IPS-NIHi11 (cell line): ENCODE measurements around the gene FCRL6.

Experiments
- DNase-seq: peaks from one replicate; pipeline ENCODE4 v3.0.0; 2012; ENCODE audit warnings: mixed read lengths, low spot score

Gene FCRL6, protein sequence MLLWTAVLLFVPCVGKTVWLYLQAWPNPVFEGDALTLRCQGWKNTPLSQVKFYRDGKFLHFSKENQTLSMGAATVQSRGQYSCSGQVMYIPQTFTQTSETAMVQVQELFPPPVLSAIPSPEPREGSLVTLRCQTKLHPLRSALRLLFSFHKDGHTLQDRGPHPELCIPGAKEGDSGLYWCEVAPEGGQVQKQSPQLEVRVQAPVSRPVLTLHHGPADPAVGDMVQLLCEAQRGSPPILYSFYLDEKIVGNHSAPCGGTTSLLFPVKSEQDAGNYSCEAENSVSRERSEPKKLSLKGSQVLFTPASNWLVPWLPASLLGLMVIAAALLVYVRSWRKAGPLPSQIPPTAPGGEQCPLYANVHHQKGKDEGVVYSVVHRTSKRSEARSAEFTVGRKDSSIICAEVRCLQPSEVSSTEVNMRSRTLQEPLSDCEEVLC

DNA sequence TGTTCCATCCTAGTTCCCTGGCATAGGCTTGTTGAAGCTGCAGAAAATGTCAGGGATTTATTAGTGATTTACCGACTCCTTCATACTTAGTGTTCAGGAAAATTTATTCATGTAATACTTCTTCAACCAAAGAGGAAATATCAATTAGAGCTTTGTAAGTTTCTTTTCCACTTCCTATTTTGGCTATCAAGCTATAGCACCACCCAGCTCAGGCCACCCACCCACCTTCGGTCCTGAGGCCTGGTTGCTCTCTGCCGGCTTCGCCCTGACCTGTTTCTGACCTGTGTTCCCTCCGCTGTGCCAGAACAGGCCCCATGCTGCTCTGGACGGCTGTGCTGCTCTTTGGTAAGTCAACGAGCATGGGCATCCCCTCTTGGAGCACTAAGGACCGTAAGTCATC is at the start of gene FCRL6:
Gene FCRL6 (plus strand): TSS at position 250 of the 400 bp plus-strand sequence. CDS start 65 bp downstream, at position 315.
- DNase-seq, result no peak

DNA sequence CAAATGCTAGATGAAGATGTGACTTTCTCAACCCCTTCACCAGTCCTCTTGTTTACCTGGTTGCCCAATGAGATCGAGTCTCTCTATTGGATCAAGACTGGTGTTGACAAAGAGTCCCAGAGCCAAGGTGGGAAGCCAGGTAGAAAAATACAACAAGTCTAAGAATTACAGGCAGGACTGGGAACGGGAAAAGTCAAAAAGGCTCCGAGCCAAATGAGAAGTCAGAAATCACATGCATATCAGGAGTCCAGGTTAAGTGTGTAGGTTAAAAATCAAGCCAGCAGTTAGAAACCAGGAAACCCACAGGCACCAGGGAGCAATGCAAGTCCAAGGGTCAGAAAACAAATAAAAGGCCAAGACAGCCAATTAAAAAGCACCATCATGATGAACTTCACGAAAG is 48.8 kb upstream of the FCRL6 start:
- no peak for DNase-seq

DNA sequence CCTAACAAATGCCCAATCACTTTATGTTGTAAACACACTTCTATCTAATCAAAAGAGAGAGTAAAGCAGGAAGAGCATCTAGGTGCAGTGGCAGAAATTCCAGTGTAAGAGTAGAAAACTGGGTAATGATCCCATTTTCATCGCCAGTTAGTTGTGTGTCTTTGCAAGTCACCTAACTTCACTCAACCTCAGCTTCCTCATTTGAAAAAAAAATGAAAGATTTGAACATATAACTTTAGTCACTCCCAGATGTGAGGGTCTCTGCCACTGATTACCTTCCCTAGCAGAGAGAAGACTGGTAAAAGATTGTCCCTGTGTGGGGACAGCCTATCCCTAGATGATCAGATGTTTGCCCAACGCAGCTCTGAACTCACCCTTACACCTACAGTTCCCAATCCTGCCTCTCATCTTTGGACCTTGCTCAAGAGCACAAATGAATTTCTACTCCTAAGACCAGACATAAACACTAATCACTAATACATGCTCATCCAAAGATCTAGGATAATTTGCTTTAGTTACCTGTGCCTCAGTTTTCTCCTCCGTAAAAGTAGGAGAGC is 46.6 kb upstream of the FCRL6 start:
- DNase-seq, result no peak

DNA sequence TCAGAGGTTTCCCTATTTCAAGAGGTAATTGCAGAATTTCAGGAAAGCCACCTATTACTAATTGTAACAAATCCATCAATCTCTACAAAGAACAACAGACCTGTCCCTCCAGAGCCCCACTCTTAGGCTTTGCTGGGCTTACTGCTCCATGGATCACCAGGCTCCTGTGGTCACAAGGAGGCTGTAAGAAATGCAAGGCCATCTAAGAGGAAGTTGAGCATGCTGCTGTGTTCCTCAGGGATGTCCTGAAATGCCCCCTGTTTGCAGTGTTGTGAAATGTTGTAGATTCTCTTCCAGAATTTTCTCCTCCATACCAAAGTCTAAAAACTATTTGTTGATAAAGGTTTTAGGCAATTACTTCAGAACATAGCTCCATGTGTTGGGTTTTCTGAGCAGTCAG is 45.8 kb upstream of the FCRL6 start:
- no peak for DNase-seq

DNA sequence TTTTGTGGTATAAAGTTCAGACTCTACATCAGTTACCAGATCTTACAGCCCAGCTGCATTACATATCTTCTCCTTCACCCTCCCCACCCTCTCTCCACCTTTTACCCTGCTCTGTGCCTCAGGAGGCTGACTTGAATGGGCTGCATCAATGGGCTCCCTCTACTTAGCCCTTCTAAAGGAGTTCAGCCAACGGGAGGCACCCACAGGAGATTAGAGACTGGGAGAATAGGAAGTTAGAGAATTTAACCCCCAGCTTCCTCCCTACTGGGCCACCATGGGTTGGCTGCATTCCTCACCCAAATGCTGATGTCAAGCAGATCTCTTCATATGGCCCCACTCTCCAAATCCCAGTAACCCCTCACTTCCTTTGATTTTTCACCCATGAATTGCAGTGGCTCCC is 38.5 kb upstream of the FCRL6 start:
- peak; percentile 17 for DNase-seq

DNA sequence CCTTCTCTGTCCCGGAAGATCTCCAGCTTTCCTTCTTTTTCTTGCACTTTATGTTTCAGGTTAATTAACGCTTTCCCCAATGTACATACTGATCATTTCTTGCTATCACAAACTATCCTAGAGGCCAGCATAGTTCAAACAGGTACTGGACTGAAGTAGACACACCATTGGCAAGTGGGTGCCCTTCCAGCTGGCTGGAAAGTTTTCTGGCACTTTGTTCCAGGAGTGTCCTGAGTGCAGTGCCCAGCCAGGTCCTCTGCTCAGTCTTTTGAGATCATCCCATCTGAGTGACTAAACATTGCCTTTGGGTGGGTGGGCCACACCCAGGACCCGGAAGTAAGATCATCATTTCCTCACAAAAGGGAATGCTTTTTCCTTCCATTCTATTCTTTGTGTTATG is 36.4 kb upstream of the FCRL6 start:
- DNase-seq, result no peak

DNA sequence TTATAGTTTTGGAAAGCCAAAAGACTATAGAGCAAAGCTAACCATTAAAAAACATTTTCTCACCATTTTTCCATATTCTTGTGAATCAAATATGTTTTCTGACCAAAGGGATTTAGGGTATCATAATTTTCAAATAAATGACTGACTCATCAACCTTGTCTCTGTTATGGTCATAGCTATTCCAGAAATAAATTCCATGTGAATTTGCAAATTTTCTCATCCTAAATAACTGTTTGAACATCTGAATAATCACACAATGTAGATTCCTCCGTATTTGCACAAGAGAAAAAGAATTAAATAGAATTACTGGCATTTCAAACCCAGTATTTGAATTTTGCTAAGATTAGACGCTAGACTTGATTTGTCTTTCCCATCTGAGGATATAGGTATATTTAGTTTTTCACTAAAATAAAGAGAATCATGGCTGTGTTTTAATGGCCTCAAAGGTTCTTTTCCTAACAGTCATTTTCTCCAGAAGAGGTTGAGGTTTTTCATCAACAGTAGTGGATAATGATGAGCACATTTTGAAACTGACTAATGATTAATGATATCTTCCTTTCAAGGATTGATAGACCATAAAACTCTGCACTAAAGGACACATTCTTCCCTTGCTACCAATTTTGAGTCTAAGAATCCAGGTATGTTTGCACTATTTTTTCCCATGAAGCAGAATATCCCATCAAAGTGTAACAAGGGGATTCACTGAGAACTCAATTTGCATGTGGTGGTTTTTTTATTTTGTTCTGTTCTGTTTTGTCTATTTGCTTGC is 30.8 kb upstream of the FCRL6 start:
- DNase-seq, result no peak

DNA sequence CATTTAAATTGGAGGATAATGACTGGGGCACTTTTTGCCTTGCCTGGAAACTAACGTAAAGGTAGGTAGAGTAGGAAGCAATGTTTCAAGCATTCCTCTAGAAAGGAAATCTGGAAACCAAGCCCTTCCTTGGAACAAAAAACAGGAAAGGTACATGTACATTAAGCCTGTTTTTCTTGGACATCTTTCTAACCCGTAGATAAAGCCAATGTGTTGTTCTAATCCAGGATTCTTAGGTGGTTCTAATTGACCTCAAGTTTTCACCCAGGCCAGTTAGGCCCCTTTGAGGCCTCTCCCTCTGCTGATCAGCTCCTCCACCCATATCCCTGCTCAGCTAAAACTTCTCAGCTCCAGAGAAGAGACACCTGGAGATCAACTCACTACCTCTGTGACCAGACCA is 27.7 kb upstream of the FCRL6 start:
- no peak for DNase-seq

DNA sequence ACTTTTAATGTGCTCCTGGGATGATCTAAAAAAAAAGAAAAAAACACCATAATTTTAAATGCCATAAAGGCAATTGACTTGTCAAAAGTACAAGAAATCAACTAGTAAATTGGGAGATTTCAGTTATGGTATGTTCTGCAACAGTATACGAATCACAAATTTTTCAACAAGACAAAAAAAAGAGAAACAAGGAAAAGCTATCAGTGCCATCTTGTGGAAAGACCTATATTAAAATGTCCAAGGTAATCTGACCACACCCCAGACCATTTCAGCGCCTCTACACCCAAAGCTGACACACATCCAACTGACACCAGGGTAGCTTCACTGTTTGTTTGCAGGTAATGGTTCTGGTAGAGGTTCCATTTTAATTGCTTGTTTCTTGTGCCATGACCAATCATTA is 26.4 kb upstream of the FCRL6 start:
- DNase-seq, result no peak

DNA sequence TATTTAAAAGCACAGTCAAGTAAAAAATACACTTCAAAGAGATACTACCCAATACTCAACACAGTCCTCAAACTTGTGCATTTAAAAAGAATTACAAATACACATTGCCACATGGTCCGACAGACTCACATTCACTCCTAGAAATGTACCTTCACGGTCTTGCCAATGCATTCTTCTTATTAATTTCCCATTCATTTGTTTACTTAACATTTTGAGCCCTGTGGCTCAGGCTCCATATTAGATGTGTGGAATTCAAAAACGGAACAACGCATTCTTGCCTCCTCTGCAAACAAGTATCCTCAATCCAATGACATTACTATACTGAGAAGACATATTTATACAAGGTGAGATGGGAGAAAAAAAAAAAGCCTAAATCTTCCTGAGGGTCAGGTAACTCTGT is 23.9 kb upstream of the FCRL6 start:
- no peak for DNase-seq

DNA sequence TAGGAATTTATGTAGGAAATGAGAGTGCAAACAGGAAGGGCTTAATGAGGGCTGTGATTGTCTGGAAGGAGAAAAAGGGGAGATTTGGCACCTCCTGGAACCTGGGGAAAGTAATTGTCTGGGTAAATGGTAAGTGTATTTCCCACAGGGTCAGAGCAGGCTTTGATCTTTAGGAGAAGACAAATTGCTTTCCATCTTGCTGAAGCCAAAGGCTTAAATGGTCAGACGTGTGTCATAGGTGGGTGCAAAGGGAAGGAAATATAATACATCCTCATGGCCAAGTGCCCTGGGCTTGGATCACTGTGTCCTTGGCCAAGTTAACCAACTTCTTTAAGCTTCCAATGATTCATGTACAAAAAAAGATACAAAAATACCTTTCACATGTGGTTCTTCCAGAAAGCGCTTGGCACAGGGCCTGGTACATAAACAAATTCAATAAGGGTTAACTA is 22.7 kb upstream of the FCRL6 start:
- no peak for DNase-seq

DNA sequence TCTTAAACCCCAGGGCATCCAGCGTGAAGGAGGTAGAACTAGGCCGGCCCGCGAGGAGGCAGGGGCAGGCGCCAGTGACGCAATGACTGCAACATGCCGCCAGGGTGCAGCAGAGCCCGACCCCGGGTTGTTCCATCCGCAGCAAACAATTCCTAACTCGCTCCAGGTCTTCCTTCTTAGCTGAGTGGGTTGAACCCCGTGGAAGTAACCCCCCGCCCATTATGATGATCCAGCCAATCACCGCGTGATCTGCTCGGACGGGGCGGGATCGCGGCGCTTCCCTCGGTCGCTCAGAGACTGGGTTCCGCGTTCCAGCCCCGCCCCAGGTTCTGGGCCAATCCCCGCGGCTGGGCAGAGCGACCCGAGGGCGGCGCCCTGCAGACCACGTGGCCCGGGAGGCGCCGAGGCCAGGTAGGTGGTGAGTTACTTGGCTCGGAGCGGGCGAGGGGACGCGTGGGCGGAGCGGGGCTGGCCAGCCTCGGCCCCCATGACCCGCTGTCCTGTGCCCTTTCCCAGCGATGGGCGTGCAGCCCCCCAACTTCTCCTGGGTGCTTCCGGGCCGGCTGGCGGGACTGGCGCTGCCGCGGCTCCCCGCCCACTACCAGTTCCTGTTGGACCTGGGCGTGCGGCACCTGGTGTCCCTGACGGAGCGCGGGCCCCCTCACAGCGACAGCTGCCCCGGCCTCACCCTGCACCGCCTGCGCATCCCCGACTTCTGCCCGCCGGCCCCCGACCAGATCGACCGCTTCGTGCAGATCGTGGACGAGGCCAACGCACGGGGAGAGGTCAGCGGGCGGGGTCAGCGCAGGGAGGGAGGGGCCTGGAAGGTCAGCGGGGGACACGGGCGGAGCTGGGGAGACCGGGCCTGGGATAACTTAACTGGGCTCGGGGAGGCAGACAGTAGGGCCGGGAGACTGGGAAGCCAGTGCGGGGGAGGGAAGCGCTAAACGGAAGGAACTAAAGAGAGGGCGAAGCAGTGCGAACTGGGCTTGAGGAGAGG is 21.3 kb upstream of the FCRL6 start, which contains the start of gene DUSP23:
Gene DUSP23 (plus strand): TSS at position 380 of the 1,000 bp plus-strand sequence. CDS start 139 bp downstream, at position 519.
- DNase-seq, result peak; percentile 95

DNA sequence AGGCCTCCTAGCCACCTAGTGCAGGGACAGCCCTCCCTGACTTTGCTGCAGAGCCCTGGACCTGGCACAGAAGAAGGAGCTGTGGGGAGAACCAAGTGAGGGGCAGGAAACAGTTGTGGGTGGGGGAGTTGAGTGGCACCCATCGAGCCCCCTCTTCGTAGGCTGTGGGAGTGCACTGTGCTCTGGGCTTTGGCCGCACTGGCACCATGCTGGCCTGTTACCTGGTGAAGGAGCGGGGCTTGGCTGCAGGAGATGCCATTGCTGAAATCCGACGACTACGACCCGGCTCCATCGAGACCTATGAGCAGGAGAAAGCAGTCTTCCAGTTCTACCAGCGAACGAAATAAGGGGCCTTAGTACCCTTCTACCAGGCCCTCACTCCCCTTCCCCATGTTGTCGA is 20.2 kb upstream of the FCRL6 start:
- no peak for DNase-seq

DNA sequence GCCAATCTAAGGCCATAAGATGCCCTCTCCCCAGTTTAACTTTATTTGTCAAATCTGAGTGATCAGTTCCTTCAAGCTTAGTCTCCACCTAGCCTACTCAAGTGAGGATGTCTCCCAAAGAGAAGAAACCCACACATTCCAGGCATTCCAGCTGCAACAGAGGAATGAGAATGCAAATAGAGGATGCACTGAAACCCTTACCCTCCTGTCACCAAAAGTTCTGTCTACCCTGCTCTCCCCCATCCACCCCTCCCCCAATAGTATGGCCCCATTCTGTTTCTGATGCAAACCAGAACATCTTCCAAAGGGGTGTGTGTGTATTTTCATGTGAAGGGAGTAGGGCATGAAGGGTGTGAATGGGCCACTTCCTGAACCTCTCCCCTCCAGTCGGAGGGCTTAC is 18.4 kb upstream of the FCRL6 start:
- DNase-seq, result peak; percentile 13

DNA sequence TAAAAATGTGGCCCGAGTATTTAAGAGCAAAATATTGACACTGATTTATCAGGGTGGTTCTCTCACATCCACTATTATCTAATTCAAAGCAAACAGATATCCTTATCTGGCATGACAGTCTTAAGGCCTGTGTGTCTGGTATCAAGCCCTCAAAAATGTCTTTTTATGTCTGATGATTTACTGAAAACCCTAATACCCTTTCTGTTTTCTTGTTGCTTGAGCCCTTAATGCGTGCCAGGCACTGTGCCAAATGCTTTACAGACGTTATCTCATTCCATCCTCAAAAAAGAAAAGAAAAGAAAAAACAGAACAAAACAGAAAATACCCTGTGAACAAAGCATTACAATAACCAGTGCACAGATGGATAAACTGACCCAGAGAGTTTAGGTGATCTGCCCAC is 15.7 kb upstream of the FCRL6 start:
- no peak for DNase-seq

DNA sequence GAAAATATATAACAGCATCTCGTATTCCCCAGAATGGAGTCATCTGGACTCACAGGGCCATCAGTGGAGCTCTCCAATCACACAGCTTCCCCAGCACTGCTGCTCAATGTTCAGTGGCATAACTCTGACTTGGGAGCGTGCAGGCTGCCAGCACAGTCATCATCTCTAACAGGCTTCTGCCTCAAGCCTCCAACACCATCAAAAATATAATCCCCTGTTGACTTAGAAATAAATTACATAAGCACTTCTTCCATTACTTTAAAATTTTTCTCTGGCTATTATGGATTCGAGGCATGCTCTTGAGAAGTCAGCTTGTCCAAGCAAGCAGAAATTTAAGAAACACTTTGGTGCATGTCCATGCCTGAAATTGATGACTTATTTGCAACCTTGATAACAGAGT is 15.2 kb upstream of the FCRL6 start:
- no peak for DNase-seq

DNA sequence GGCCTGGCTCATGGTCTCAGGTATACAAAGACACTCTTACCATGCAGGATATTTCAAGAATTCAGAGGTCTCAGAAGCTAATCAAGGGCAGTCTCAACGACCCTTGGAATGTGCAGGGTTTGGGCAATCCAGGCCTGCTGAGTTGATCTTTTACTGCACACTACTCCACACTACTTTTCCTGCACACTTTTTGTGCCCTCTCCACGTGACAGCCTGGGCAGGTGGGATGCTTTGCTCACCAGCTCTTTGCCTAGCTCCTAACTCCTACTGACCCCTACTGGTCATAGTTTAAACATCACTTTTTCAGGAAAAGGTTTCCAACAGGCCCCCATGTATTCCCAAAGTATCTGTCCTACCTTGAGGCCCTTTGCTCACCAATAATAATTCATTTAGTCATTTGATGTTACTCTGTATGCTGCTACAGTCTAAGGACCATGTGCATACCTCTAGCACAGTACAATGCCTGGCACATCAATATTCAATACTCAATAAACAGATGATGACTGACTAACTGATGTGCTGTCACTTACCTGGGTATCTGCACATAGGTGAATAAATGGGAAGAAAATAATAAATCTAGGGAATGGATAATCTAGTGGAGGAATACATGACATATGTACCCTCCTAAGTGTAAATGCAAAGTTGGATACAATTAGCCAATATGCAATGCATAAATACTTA is 11.8 kb upstream of the FCRL6 start:
- DNase-seq, result peak; percentile 80

DNA sequence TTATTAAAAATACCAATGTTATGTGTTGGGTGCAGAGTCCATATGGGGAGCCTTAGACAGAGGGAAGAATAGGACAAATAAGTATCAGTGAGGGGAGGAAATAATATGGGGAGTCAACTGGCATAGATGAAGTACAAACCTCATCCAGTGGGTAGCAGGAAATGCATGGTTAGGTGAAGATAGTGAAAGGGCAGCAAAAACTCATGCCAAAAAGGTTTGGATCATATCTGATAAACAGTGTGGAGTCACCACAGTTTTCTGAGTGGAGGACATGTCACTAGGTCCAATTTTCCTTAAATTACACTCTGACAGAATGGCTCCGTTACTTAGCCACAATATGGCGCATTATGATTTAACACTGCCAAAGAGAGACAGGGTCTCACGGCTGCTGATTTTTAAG is 11.1 kb upstream of the FCRL6 start:
- no peak for DNase-seq

DNA sequence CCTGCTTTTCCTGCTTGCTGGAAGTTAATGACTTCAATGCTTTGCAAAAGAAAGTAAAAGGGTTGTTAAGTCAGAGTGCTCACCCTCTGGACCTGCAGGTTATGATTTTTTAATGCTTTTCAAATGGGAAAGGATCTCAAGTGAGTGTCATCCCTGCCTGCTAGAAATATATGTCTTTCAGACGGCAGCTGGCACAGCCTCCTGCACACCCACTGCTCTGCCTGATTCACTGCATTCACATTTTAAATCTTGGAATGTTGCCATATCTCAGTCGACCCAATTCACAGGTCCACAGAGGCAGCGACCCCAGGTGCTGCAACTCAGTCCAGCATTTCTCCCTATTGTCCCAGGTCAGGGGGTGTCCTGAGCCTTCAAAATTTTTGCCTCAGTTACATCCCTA is 10.7 kb upstream of the FCRL6 start:
- DNase-seq, result no peak

DNA sequence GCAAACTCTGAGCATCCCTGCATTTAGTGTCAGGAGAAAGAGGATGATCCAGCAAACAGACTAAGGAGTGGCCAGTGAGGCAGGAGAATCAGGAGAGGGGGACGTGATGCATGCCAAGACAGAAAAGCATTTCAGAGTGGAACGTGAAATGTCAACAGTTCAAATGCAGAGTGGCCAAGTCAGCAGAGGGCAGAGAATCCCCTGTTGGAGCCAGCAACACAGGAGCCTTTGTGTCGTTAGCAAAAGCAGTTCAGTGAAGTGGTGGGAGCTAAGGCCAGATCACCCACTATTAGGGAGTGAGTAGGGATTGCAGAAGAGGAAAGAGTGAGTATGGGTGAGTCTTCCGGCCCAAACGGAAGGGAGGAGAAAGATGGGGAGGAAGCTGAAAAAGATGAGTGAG is 6.6 kb upstream of the FCRL6 start:
- DNase-seq, result no peak

DNA sequence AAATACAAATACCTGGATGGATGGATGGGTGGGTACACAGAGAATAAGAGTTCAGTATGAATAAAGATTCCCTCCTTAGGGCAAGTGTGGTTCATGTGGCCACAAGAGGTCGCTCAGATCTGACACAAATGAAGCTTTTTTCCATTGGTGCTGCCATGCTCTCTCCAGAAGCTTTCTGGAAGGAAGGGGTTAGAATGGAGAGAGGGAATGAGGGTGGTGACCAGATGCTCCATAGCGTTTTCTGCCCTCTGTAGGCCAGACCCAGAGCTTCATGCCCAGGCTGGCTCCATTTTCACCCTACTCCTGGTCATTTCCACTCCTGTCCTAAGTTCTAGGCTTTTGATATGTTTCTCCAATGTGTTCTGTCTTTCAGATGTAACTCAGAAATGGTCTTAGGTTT is 3.3 kb upstream of the FCRL6 start:
- DNase-seq, result peak; percentile 85
